GM21619 (cell line): ENCODE results near the gene KLHL9.

Experiments
- ATAC-seq: cut with Tn5 transposase; IDR thresholded peaks from one replicate; pipeline ENCODE4 v1.9.1; 2021; ENCODE audit not compliant: unreplicated experiment

The KLHL9 gene

DNA sequence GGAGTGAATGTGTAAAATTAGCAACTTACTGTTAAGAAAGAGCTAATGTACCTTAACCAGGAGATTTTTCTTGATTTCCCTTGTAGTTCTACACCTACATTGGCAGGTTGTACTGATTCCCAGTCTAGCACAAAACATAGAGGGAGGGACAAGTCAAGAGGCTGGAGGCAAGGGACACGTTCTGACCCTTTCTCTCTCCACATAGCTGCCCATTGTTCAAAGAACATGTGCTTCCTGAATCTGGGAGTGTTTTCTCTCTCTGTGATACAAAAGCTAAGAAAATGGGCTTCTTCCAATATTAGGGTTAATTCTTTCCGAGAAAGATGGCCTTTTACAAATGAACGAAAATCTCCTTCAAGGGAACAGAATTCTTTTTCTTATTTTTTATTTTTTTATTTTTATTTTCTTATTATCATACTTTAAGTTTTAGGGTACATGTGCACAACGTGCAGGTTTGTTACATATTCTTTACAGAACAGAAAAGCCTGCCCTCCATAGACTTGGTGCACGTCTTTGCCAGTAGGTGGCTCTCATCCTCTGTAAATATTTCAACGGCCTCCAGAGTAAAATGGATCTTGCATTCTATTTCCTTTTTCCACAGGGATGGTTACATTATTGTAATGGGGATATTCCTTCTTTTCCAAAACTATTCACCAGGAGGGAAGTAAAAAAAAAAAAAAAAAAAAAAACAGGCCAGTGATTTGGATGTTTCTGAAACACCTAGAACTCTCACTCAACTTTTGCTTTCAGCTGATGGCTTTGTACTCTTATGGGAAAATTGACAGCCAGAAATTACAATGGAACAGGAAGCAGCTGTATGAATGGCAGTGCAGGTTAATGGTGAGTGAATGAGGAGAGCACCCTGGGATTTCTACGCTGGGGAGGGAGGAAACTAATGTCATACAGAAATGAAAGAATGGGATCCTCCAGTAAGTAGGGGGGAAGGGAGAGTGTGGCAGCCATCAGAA, 17.0 kb downstream of the KLHL9 start:
- ATAC-seq, result peak; percentile 75

DNA sequence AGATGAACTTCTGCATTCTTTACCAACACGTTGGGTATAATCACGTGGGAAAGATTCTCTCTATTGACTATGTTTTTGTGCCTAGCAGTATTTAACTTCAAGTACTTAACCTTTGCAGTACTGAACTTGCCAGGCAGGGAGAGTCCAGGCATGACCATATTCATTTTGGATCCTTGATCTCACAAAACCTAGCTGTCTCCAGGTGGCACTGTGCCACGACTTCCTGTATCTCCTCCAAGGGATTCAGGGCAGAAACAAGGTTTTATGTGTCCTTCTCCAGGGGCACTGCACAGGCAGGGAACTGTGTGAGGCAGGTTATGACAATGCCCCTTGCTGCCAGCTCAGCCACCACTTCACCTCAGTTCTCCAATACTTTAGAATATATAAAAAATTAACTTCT, 18.3 kb downstream of the KLHL9 start:
- ATAC-seq, result no peak

DNA sequence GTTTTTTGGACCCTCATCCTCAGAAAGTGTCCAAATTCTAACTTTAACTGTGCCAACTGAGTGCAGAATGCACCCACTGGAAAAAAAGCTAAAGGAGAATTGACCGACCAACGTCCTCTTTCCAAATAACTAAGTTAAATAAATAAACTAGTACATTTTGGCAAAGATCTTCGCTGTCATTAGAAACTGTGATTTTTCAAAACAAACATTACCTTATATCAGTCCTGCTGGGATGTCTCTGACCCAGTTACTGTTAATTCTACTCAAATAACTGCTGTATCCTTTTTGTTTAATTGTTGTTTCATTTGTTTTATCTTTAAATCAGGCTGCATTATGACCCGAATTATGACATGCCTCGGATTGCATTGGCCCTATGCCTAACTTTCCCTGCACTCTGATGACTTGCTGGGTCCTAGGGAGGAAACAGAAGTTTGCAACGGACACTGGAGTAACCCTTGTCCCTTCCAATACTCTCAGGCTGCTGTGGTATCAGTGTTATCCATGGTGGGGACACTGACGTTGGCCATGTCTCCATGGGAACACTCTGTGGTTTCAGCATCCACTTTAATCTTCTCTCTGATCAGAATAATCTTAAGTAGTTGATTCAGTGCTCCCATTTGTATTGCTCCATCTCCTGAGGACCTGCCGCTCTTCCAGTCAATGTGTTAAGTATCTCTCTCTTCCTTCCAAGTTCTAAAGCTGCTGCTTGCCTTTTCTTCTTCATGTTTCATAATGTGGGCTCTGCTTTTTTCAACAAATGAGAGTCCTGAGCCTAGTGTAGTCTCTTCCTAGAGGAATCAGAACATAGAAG, 19.0 kb downstream of the KLHL9 start:
- no peak for ATAC-seq

DNA sequence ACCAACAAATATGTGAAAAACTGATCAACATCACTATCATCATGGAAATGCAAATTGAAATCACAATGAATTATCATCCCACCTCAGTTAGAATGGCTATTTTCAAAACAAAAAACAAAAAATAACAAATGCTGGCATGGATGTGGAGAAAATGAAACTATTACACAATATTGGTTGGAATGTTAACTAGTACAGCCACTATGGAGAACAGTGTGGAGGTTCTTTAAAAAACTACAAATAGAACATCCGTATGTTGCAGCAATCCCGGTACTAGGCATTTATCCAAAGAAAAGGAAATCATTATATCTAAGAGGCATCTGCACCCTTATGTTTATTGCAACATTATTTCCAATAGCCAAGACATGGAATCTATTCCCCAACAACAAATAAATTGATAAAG, 21.1 kb downstream of the KLHL9 start:
- no peak for ATAC-seq

DNA sequence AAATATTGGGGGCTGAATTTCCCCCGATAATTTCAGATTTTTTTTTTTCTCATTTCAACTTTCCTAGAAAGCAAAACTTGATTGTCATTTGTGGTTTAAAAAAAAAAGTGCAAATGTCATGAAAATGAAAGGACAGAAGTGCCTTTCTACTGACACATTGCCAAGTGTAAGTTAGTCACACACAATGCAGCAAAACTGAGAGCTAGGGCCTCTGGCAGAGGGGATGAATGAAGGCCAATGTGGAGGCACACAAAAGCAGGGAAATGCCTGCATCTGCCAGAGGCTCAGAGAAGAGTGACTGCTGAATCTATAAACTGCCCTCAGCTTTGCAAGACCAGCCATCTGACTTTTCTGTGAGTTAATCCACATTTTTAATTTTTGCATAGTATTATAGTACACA, 23.3 kb downstream of the KLHL9 start:
- ATAC-seq, result no peak

DNA sequence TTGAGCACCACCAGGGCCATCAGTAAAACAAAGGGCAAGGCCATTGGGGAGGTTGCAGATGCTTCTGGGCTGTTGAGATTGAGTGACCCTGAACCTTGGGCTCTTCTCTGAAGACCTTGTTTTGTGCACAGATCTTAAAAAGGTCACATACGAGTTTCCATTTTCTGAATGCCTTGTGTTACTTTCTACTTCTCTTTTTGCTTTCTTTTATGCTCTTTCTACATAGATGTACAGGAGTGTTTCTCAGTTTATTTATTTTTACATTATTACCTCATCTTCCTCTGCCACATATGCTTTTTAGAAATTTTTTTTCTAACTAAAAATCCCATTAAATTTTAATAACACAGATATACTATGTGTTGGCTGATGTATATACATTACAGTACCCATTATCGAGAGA, 30.0 kb downstream of the KLHL9 start, which contains the start of gene IFNA5:
IFNA5 (minus strand) TSS at position 101 of the 400 bp plus-strand sequence; CDS start at position 44, 57 bp downstream.
- ATAC-seq, result no peak

DNA sequence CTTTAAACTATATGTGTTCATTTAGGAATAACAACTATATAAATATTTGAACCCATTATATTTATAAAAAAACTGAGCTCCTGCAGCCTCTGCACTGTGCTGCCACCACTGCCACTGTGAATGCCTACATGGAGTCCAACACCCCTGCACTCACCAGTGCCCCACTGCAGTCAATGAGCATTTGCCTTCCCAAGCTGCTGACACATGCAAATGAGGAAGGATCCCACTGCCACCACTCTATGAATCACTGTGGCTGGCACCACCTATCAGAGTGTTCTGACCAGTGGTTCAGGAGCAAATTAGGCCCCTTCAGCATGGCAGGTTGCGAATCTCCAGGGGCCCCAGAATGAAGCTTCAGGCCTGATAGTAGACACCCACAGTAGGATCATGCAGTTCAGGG, 39.2 kb downstream of the KLHL9 start:
- no peak for ATAC-seq

DNA sequence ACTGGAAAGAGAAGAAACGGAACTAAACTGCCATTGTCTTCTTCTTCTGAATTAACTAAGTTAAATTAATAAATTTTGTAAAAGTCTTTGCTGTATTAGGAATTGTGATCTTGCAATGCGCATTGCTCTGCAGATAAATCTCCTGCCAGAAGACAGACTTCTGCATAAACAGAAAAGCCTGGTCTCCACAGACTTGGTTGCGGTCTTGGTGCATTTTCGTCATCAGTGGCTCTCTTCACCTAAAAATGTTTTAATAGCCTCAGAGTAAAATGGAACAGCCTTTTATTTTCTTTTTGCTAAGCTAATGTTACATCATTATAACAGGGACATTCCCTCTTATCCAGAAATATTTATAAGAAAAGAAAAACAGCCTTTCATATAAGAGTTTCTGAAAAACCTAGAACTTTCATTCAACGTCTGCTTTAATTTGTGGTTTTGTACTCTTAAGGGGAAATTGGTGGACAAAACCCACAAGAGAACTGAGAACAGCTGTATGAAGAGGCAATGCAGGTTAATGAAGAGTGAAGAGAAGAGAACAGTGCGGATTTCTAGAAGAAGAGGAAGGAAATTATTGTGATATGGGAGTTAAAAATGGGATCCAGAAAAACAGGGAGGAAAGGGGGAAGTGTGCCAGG, 40.2 kb downstream of the KLHL9 start:
- ATAC-seq, result peak; percentile 57

DNA sequence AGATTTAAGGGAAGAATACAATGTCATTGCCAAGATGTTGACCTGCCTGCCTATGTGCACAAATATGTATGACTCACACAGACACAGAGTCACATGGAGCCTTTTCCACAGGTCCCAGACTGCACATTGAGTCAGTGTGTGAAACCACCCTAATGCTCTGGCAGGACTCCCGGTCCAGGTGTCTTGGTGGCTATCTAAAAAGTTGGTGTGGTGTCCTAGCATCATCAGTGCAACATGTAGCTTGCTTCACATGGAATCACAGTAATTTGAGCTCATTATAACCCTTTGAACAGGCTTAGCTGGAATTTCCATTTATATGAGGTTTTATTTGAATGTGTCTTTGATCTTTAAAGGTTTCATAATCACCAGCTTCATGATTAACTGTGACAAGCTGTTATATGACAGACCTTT, 40.8 kb downstream of the KLHL9 start:
- no peak for ATAC-seq

DNA sequence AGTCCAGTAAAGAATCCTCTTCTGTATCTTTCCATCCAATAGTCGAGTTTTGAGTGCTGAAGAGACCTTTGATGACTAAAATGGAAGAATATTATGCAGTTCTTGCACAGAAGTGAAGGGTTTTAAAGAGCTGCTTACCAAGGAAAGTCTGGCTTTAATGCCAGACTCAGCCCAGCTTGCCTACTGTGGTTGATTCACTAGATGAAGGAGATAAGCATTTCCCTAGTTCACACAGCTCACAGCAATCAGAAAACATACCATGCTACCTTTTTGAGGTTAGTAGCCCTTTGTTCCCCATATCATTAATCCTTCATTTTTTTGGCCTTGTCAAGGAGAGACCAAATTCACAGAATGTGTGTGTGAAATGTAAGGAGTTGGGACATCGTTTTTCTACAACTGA, 45.4 kb downstream of the KLHL9 start:
- no peak for ATAC-seq

DNA sequence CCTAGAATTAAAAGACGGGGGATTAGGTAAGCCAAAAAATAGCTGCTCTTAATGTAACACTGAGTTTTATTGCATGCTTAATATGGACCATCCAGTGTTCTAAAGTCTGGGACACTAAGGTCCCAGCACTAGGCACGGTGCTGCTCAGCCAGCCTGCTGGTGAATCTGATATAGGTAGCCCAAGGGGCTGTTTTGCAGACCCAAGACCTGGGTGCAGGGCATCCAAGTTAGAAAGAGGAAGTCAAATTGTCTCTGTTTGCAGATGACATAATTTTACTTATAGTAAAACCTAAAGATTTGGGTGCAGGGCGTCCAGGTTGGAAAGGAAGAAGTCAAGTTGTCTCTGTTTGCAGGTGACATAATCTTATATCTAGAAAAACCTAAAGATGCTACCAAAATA, 47.9 kb downstream of the KLHL9 start:
- no peak for ATAC-seq

DNA sequence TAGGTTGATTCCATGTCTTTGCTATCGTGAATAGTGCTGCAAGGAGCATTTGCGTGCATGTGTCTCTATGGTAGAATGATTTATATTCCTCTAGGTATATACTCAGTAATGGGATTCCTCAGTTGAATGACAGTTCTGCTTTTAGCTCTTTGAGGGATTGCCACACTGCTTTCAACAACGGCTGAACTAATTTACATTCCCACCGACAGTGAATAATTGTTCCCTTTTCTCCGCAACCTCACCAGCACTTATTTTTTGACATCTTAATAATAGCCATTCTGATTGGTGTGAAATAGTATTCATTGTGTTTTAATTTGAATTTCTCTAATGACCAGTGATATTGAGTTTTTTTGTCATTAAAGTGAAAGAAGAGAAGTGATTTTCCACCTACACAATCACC, 48.5 kb downstream of the KLHL9 start:
- ATAC-seq, result no peak

DNA sequence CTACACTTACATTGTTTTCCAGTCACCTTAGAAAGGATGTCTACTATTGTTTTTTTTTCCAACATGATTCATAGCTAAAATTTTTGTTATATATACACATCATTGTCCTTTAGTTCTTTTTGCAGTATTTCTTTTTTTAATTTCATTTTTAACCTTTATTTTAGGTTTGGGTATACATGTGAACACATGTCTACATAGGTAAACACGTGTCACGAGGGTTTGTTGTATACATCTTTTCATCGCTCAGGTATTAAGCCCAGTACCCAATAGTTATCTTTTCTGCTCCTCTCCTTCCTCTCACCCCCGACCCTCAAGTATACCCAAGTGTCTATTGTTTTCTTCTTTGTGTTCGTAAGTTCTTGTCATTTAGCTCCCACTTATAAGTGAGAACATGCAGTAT, 49.1 kb downstream of the KLHL9 start:
- no peak for ATAC-seq

DNA sequence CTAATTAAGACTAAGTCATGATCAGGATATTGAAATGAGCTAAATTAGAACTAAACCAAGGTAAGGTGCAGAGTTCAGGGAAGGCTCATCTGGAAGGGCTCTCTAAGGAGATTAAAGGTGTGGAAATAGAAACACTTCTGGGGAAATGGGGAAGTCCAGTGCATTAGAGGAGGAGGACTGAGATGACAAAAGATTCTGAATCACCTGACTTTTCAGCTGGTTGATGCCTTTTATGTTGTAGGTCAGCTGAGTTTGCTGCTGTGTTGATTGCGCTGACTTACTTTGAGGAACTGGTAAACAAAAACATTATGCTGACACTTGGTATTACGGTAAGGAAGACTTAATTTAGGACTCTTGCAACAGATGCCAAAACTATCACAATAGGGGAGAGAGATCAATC, 53.9 kb downstream of the KLHL9 start:
- ATAC-seq, result no peak
